HG03342 (cell line): ENCODE results near the gene GALR1.

Experiments used
- ATAC-seq: cut with Tn5 transposase; IDR thresholded peaks from one replicate; pipeline ENCODE4 v1.9.1; 2021; ENCODE audit warnings: mild to moderate bottlenecking, moderate library complexity; ENCODE audit not compliant: unreplicated experiment

Gene GALR1

DNA sequence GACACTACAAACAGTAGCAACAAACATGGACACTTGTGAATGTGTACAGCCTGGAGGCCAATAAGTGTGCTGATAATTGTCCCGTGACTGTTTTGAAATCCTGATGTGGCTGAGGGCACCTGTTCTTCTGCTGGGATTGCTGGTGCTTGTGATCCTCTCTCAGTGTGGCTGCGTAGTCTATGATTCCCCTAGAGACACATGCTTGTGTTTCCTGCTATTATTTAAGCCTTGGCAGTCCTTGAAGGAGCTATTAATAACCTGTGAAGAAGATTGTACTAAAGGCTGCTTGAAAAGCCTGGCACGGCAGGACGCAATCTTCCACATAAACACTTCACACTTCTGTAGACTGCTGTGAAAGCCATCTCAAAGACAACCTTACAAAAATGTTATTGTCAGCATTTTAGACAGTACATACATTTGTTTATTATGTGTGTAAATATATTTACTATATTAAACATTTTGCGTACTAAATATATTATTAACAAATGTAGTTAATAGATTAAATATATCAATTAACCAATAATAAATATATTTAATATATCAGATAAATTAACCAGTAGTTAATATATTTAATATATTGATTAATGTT lies 71.4 kb downstream of the GALR1 start:
- no peak for ATAC-seq

DNA sequence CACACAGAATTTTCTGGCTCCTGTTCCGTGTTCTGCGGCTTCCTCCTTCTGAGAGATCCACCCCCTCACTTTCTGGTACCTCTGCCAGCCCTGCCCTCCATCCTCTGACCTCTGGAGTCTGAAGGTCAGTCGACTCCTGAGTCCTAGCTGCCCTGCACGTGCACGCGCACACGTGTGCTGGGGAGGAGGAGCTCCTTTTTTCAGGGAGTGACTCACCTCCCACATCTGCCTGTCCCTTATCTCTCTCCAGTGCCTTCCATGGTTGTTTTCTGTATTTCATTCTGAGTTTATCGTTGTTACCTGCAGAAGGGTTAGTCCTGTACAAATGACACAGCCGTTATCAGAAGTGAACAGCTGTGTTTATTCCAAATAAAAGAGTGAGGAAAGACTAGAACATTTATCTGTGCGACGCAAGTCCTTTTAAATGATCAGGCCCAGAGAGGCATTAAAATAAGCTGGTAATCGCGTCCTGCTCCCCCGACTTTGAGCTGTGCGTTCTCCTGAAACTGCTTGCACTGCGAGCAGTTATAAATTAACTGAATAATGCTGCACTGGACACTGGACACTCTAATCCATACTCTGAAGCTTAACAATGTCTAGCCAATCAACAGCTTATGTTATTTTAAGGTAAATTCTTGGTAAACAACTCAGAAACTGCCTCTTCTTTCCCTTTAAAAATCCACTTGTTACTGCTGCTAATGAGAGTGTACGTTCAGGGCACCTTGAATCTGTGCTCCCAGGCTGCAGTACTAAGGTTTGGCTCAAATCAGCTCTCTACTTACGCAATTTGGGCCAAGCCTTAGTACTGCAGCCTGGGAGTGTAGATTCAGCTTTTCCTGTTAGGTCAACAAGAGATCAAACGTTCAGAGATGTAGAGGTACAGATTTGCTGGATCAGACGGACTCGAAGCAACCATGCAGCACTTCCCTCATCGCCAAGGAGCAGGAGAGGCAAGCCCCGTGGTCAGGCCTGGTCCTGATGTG lies 72.5 kb downstream of the GALR1 start:
- ATAC-seq: no peak

DNA sequence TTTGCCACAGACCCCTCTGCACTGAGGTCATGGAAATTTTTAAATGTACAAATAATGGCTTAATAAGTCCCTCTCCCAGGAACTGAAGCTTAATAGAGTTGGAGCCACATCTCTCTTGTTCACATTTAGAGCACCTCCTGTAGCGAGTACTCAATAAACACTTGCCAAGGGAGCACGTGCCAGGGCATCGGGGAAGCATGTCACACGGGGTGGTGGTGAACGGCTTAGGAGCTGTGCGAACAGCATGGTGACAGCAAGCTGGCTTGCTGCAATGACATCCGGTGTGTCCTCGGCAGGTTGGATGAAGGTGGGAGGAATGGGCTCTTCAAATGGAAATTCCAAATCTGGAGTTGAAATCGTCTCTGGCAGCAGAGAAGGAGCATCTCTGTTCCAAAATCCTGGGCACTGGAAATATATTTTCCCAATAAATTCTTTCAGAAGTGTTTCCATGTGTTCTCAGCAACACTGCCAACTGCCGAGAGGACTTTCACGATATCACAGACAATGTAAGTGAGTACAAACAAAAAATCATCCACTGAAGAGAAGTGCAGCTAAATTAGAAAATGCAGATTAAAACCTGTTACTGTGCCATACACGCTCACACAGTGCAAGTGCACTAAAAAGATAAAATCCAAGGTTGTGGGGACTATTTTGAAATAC lies 74.1 kb downstream of the GALR1 start:
- no peak for ATAC-seq
